ES-I3 (cell line): ENCODE results near the gene GRID1.

Source experiments
- H3K36me3 ChIP-seq: 2 replicates; pipeline ENCODE4 v1.6.1; 2013; ENCODE audit warnings: mild to moderate bottlenecking, low read length, control low read depth, moderate library complexity; ENCODE audit not compliant: insufficient read depth
- H3K4me1 ChIP-seq: 2 replicates; pipeline ENCODE4 v1.6.1; 2013; ENCODE audit warnings: mild to moderate bottlenecking, control low read depth, low read length; ENCODE audit not compliant: insufficient read depth
- H3K9ac ChIP-seq: 2 replicates; pipeline ENCODE4 v1.6.1; 2013; ENCODE audit warnings: low read depth, mild to moderate bottlenecking, low read length, moderate library complexity
- H3K9me3 ChIP-seq: 2 replicates; pipeline ENCODE4 v1.6.1; 2013; ENCODE audit warnings: mild to moderate bottlenecking, low read length, moderate library complexity; ENCODE audit not compliant: control insufficient read depth, insufficient read depth

Gene GRID1

DNA sequence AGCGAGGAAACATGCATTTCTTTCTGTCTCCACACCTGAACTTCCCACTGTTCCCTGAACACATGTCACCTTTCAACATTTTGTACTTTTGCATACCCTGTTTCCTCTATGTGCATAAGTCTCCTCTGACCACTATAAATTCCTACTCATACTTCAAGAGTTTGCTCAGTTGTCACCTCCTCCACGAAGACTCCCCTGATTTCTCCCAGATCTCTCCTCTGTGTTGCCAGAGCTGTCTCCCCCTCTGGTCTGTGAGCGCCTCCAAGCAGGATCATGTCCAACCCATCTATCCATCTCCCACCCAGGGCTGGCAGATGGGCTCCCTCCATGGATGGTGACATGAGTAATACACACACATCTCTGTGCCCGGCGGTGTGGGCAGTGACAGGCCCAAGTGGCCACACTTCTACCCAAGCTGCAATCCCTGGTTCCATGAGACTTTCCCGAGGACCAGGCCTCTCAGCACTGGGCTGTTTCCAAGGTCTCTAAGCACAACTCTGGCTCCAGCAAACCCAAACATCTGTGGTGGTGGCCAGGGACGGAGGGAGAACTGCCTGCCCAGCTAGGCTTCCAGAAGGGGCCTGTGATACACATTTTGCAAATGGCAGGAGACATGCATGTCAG, 135.9 kb downstream of the GRID1 start:
- peaks cover 28% of the 10 kb centered on the region for H3K4me1 ChIP-seq
- H3K9ac ChIP-seq, result no peak overlapping the region
- no peaks in the 10 kb centered on the region for H3K36me3 ChIP-seq
- no peaks in the 10 kb centered on the region for H3K9me3 ChIP-seq

DNA sequence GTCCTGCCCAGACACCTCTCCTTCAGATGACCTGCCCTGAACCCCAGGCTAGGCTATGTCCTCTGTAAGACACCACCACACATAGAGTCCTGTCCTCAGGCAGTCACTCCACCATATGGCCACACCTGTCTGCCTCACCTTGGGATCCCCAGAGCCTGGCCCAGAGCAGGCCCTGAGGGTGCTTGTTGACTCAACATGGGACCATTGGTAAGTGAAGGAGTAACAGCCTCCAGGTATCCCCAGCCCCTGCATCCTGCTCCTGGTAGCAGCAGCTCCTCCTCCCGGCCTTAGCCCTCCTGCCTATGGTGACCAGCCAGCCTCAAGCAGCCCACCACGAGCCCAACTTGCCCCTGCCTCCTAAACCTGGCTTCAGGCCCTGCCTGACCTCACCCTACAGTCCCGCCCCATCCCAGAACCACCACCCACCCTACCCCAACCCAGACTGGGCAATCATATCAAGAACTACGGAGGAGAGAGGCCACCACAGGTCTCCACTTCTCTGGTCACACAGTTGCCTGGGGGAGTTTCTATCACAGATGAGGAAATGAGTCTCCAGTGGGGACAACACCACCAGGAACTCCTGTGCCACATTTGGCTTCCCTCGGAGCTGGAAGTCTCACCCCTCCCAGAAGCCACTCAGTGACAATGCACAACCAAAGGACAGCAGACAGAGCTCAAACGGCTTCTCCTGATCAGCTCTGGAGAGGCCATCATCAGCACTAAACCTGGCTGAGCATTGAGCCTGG, 136.6 kb downstream of the GRID1 start:
- H3K4me1 ChIP-seq, result peaks cover 30% of the 10 kb centered on the region
- no peaks in the 10 kb centered on the region for H3K36me3 ChIP-seq
- no peak overlapping the region for H3K9ac ChIP-seq
- H3K9me3 ChIP-seq, result no peaks in the 10 kb centered on the region

DNA sequence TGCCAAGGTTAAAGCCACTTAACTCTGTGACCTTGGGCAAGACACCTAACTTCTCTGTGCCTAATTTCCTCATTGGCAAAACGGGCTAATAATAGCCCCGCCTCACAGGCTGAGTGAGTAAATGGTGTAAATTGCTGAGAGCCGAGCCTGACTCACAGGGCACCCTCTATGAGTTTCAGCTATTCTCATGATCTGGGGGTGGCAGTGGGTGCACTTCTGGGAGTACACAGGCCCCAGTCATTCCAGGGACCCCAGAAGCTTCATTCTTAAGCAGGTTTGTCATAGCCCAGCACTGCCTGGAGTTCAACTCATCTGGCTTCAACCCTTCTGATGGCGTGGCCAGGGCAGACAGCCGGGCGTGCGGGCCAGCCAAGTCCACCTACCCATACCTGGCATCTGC, 137.2 kb downstream of the GRID1 start:
- Histone ChIP-seq H3K9ac (no peak overlapping the region), H3K4me1 (peaks cover 29% of the 10 kb centered on the region), H3K36me3 (no peaks in the 10 kb centered on the region), H3K9me3 (no peaks in the 10 kb centered on the region)

GRCh38 chr10:86227501-86228258, 138.9 kb downstream of the GRID1 start:
- no peaks in the 10 kb centered on the region for H3K36me3 ChIP-seq
- H3K9me3 ChIP-seq, result no peaks in the 10 kb centered on the region
- peaks cover 13% of the 10 kb centered on the region; the same call in 1 of the 2 replicates for H3K4me1 ChIP-seq
- no peak overlapping the region for H3K9ac ChIP-seq

GRCh38 chr10:86226781-86227201, 139.8 kb downstream of the GRID1 start:
- Histone ChIP-seq H3K36me3 (no peaks in the 10 kb centered on the region), H3K9ac (no peak overlapping the region), H3K4me1 (peaks cover 6% of the 10 kb centered on the region; the same call in 1 of the 2 replicates), H3K9me3 (no peaks in the 10 kb centered on the region)

- H3K9me3 ChIP-seq, result no peaks in the 10 kb centered on the region
- no peak overlapping the region for H3K9ac ChIP-seq
- H3K4me1 ChIP-seq, result 0 out of 2 replicates have a peak, but pooled peaks cover 2% of the 10 kb centered on the region
- H3K36me3 ChIP-seq, result no peaks in the 10 kb centered on the region
Measured at GRCh38 chr10:86226016-86226415, 140.6 kb downstream of the GRID1 start.

DNA sequence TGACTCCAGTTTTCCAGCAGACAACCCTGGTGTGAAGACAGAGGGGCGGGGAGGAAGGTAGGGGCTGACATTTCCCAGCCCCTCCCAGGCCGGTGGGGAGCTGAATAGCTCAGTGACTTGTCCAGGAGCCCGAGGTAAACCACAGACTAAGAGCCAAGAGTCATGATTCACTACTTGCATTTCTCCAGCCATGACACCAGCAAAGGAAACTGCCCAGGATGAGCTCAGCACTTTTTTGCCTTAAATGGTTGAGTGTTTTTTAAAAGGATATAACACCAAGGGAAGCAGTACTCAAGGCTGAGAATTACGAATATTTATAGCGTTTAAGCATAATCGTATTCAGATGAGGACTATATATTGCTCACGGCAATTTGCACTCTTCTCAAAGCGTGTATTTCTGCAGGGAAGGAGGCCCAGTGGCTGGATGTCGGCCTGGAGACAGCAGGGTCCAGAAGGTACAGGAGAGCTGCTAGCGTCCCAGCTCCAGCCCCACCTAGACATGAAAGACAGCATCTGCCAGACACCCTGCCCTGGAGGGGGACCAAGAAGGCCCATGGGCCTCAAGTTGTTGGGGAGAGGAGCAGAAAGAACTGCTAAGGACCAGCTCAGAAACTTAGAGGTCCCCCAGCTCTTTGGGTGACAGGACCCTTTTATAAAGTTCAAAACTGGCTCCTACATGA, 141.4 kb downstream of the GRID1 start:
- H3K36me3 ChIP-seq, result no peaks in the 10 kb centered on the region
- H3K4me1 ChIP-seq, result 0 out of 2 replicates have a peak, but pooled peaks cover 2% of the 10 kb centered on the region
- H3K9ac ChIP-seq, result no peak overlapping the region
- H3K9me3 ChIP-seq, result no peaks in the 10 kb centered on the region

DNA sequence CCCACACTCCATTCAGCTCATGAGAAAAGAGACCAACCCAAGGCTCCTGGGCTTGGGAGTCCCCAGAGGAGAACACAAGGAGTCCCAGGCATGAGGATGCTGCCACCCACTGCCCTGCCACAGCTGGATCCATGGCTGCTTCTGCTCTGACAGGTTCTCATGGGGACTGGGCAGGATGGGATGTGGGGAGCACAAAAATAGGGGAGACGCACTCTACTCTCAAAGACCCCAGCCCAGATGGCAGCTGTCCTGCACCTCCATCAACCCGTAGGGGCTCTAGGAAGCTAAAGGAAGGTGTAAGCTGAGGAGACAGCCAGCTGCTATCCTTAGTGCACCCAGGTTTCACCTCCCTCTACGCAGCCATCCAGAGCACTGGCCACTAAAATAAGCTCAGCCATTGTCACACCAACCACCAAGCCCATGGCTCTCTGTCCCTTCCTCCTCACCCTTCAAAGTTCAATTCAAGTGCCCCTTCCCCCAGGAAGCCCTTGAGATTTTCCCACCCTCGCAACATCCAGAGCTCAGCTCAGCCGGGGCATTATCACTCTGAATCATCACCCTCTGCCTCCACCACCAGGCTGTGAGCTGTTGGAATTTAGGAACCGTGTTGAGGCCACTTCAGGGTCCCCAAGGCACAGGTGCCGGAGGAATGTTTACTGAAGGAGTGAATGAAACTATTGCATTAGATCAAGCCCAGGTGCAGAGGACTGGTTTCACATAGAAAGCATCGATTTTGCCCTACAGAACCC, 142.1 kb downstream of the GRID1 start:
- Histone ChIP-seq H3K9me3 (no peaks in the 10 kb centered on the region), H3K4me1 (0 out of 2 replicates have a peak, but pooled peaks cover 2% of the 10 kb centered on the region), H3K36me3 (no peaks in the 10 kb centered on the region), H3K9ac (no peak overlapping the region)

- 0 out of 2 replicates have a peak, but pooled peaks cover 2% of the 10 kb centered on the region for H3K4me1 ChIP-seq
- no peaks in the 10 kb centered on the region for H3K36me3 ChIP-seq
- no peak overlapping the region for H3K9ac ChIP-seq
- H3K9me3 ChIP-seq, result no peaks in the 10 kb centered on the region
Measured at GRCh38 chr10:86223256-86223655, 143.3 kb downstream of the GRID1 start.

- H3K4me1 ChIP-seq, result 0 out of 2 replicates have a peak, but pooled peaks cover 2% of the 10 kb centered on the region
- H3K9me3 ChIP-seq, result no peaks in the 10 kb centered on the region
- H3K9ac ChIP-seq, result no peak overlapping the region
- H3K36me3 ChIP-seq, result no peaks in the 10 kb centered on the region
Measured at GRCh38 chr10:86222687-86223086, 143.9 kb downstream of the GRID1 start.

DNA sequence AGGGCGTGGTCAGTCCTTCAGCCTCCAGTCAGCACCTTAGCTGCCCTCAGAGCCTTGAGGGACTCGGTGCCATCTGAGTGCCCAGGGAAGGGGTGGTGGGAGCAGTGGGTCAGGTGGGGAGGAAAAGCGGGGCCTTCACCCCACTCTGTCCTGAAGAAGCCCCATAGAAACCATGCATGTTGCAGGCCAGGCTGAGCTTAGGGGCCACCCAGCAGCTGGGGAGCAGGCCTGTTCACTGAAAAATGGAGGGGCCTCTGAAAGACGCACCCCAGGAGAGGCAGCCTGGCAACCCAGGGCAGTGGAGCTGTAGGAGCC, 144.3 kb downstream of the GRID1 start:
- no peaks in the 10 kb centered on the region for H3K9me3 ChIP-seq
- H3K4me1 ChIP-seq, result 0 out of 2 replicates have a peak, but pooled peaks cover 2% of the 10 kb centered on the region
- H3K36me3 ChIP-seq, result no peaks in the 10 kb centered on the region
- H3K9ac ChIP-seq, result no peak overlapping the region

DNA sequence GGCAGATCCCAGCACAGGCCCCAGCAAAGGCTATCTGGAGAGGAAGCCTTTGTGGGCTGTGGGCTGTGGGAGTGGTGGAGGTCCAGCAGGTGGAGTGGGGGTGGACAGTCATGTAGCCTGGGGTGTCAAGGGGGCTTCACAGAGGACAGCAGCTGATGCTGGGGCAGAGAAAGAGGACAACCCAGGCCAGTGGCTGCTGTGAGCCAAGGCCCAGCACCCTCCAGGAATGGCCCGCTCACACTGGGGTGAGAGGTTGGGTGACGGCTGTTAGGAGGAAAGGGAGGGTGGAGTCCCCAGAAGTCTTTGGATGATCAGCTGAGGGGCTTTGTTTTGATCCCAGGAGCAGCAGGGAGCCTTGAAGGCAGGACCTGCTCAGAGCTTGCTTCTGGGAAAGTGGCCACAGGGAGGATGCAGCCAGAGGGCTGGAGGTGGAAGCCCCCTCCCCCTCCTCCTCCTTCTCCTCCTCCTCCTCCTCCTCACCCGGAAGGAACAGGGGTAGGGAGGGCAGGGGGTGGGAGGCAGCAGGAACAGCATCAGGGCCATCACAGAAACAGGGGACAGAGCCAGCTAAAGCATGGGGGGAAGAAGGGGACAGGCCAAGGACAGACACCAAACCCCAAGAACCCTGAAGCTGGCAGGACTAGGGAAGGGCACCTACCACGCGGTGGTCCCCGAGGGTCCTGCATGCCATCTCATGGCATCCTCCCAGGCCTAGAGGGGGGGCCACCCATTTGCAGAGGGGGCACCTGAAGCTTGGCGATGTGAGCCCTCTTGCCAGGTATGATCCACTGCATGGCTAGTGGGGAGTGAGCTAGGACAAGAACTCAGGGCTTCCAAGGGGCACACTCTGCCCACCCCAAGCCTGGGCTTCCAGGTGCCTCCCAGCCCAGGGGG, 144.9 kb downstream of the GRID1 start:
- no peak overlapping the region for H3K9ac ChIP-seq
- no peaks in the 10 kb centered on the region for H3K9me3 ChIP-seq
- no peaks in the 10 kb centered on the region for H3K36me3 ChIP-seq
- 0 out of 2 replicates have a peak, but pooled peaks cover 2% of the 10 kb centered on the region for H3K4me1 ChIP-seq

DNA sequence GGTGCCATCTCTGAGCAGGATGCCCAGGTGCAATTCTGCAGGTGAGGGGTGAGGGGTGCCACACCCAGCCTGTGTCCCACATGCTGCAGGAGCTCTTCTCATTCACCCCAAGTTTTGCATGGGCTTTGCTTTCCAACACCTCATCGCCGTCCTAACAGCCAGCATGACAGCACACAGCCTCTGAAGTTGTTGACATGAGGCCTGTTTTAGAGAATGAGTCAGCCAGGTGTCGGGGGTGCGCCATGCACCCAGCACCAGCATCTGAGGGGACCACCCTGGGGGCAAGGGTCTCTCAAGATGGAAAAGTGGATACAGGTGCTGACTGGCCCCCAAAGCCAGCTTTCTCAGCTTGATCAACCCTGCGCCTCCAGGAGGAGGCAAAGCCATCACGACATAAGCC, 146.0 kb downstream of the GRID1 start:
- Histone ChIP-seq H3K9me3 (no peaks in the 10 kb centered on the region), H3K4me1 (0 out of 2 replicates have a peak, but pooled peaks cover 2% of the 10 kb centered on the region), H3K36me3 (no peaks in the 10 kb centered on the region), H3K9ac (no peak overlapping the region)
